HFF-Myc (cell line): ENCODE results near the gene MALL.

Source experiments
- DNase-seq: peaks from one replicate; pipeline ENCODE4 v3.0.0-alpha.2; 2011; ENCODE audit warnings: low read depth; ENCODE audit errors: extremely low read depth
- H3K4me3 ChIP-seq: replicated peaks from 2 replicates; pipeline ENCODE4 v1.5.1; 2011; ENCODE audit warnings: low read depth, mild to moderate bottlenecking, control low read depth, low read length
- TF ChIP-seq, protein P1 (sequence below): IDR thresholded peaks from 2 replicates; pipeline ENCODE4 v1.5.1; 2012; ENCODE audit warnings: mild to moderate bottlenecking, low read depth, low read length, control low read depth; ENCODE audit errors: missing control alignments

Gene MALL

DNA sequence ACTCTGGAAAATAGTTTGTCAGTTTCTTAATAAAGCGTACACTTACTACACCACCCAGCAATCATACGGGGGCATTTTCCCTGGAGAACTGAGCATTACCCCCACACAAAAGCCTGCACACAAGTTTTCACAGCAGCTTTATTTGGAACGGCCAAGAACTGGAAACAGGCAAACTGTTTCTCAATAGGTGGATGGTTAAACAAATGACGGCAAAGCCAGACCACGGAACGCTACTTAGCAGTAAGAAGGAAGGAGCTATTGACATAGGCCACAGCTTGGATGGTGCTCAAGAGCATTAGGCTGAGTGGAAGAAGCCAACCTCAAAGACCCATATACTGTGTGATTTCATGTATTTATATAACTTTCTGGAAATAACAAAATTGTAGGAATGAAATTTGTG is 9.0 kb downstream of the MALL start:
- no peak for DNase-seq
- H3K4me3 ChIP-seq = no peak overlapping the region

DNA sequence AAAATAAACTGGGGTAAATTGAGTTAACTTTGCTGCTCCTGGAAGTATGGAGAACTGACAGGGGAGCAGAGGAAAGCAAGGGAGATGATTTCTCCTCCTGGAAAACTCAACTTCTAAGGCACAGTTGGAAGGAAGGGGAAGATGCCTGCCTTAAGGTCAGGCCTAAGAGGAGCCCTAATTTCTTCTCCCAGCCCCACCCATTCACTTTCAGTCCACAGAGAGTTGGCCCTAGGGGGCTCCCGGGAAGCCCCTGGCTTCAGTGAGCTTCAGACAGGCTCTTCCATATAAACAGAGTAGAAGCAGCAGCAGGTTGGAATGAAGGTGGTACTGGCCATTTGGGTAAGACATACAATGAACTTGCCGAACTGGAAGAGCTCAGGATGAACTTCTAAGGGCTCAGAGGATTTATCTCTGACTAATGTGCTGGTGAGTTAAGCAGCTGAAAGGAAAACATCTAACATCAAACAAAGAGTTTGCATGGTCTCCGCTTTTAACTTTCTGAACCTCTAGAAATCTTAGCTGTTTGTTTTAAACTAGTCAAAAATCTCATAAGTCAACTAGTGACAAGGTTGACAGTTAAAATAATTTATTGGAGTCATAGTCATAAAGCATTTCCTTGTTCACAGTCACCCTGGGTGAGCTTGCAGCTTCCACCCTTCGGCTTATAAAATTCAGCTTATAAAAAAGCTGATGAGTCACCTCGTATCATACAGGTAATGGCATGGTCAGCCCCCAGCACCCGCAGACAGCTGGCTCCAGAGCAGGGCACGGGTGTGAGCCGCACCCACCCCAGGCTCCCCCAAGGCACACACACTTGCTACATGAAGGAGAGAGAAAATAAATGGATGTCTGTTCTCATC is 9.8 kb downstream of the MALL start:
- DNase-seq = peak; percentile 38
- no peak overlapping the region for H3K4me3 ChIP-seq
- TF ChIP-seq, protein P1, sequence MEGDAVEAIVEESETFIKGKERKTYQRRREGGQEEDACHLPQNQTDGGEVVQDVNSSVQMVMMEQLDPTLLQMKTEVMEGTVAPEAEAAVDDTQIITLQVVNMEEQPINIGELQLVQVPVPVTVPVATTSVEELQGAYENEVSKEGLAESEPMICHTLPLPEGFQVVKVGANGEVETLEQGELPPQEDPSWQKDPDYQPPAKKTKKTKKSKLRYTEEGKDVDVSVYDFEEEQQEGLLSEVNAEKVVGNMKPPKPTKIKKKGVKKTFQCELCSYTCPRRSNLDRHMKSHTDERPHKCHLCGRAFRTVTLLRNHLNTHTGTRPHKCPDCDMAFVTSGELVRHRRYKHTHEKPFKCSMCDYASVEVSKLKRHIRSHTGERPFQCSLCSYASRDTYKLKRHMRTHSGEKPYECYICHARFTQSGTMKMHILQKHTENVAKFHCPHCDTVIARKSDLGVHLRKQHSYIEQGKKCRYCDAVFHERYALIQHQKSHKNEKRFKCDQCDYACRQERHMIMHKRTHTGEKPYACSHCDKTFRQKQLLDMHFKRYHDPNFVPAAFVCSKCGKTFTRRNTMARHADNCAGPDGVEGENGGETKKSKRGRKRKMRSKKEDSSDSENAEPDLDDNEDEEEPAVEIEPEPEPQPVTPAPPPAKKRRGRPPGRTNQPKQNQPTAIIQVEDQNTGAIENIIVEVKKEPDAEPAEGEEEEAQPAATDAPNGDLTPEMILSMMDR = no peak

More for the DNA sequence above, 9.0 kb downstream of the MALL start:
- TF ChIP-seq, protein P1 = no peak

DNA sequence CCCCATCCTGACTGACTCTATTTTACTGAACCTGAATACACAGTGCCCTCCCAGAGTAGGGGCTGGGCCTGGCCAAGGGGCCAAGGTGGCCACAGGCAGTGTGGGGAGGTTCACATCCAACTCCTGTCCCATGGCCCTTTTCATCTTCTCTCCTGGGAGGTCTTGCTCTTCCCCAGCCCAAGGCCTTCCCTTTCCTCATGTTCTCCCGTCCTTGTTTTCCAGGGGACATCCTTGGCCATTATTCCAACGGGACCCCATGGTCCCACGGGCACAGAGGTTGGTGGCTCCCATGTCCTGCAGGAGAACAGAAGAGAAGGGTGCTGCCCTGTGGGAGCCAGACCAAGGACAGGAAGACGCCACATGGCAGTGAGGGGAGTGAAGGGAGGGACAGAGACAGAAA is 10.4 kb downstream of the MALL start:
- H3K4me3 ChIP-seq = no peak overlapping the region
- TF ChIP-seq, protein P1 = no peak
- DNase-seq = no peak

DNA sequence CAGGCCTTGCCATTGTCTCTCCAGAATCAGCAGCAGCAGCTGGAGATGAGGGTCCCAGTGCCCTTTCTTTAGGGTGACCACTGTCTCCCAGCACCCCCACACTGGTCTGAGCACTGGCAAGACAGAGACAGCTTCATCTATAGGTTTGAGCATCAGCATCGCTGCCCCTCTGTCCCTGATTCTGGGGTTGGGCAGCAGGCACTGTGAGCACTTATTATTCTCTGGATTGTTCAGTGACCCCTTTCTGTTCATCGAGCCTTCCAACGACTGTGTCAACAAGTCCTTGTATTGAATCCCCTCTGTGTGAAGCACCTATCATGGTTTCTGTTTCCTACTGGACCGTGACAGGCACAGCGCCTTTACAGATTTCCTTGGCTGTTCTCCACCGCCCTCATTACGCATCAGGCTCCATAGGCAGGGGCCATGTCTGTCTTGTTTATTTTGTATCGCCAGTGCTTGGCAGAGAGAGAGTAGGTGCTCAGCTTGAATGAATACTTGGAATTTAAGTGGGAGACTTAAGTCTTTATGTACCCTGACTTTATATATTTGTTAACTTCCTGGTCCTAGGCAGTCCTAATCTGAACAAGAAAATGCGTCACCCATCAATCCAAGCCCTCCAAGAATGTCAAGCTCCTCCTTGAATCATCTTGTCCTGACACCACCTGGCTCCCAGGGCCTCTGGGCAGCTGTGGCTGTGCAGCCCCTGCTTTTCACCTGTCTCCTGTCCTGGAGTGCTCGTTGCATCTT is 11.4 kb downstream of the MALL start:
- TF ChIP-seq, protein P1 = no peak
- no peak overlapping the region for H3K4me3 ChIP-seq
- no peak for DNase-seq

DNA sequence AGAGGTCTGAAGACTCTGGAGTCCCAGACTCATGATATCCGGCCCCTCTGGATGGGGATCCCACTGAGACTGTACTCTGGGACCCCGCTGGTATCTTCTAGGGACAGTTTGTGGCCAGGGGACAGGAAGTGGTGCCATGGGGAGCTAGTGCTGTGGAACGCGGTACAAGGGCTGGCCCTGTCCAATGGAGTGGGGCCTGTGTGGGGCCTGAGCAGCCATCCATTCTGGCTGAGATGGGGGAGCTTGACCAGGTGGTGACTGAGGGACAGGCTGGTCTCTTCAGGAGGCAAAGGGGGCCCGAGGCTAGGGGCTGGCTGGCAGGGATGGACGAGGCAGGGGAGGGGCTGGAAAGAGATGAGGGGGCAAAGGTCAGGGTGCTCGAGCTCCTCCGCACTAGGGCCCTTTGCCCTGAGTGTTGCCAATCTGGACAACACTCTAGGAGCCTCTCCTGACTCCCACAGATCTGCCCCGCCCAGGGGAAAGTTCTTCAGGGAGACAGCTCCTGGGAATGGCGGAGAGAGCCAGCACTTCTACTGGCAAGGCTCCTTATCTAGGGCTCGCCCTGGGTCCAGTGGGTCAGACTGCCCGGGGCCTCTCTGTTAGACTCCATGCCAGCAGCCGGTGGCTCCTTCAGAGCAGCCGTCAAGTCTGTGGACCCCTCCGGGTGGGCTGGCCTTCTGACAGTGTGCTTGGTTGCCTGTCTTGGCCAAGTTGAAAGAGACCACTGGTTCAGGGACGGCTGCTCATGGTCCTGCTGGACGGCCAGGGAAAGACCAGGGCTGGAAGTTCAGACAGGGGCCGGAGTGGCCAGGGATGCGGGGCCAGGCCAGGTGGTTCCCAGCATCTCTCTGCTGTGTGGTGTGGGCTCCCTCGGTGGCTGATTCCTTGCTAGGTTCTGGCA is 12.3 kb downstream of the MALL start:
- H3K4me3 ChIP-seq = no peak overlapping the region
- TF ChIP-seq, protein P1 = no peak

More for the DNA sequence above, 12.3 kb downstream of the MALL start:
- no peak for DNase-seq
